ENCODE measurements around the gene STON2.

STON2 gene

GRCh38 chr14:81418057-81418790 is 18.1 kb upstream of the STON2 start:
- DNase-seq (ENCODE audit: low read depth), result no peak

DNA sequence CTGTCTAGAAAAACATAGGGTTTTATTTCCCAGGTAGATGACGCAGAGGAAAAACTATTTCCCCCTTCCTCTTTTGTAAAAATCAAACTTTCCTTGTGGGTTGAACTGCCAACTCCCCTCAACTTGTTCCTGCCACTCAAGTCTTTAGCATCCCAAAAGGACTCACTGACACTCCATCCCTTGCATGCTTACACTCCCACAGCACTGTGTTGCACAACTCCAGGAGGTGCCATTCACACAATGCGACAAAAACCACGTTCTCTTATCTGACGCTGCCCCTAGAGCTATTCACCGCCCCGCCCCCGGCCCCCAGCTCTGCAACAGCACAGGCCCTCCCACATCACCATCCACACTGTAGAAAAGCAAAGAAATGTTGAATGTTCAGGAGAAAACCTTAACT is 16.9 kb upstream of the STON2 start:
- DNase-seq (ENCODE audit: low read depth), result no peak

GRCh38 chr14:81416194-81416952 is 16.2 kb upstream of the STON2 start:
- DNase-seq (ENCODE audit: low read depth), result no peak

GRCh38 chr14:81415781-81416180 is 15.7 kb upstream of the STON2 start:
- no peak for DNase-seq (ENCODE audit: low read depth)

GRCh38 chr14:81414123-81414522 is 14.0 kb upstream of the STON2 start:
- DNase-seq (ENCODE audit: low read depth), result no peak

DNA sequence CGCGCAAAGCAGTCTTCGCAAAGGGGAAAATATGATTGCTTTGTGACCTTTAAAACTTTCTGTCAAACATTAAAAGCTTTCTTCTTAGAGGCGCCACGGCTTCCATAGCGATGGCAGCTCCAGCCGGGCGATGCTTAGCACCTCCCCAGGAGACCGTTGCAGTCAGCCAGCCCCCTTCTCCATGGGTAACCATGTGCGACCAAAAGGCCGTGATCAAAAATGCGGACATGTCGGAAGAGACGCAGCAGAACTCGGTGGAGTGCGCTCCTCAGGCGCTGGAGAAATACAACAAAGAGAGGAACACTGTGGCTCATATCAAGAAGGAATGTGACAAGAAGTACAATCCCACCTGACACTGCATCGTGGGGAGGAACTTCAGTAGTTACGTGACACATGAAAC is 12.7 kb upstream of the STON2 start:
- DNase-seq (ENCODE audit: low read depth), result no peak

GRCh38 chr14:81408595-81408994 is 8.5 kb upstream of the STON2 start:
- DNase-seq (ENCODE audit: low read depth), result no peak

- DNase-seq (ENCODE audit: low read depth), result no peak
These were observed 6.7 kb upstream of the STON2 start for GRCh38 chr14:81406863-81407262.

DNA sequence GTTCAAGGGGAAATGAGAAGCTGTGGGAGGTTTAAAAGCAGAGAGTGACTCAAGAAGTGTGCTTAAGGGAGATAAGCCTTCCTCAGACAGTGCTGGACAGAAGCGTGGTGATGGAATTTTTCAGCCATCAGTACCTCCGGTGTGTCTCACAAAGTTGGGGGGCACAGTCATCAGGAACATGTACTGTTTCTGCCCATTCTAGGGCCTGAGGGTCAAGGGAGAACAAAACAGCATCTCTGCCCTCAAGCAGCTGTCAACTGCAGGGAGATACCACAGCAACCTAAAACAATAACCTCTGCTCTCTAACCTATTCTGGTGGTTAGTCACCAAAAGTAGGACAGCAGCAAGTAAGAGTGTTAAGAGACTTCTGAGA is 2.0 kb upstream of the STON2 start:
- DNase-seq (ENCODE audit: low read depth), result no peak

- DNase-seq (ENCODE audit: low read depth), result no peak
These were observed 1.4 kb upstream of the STON2 start for GRCh38 chr14:81401420-81402122.

DNA sequence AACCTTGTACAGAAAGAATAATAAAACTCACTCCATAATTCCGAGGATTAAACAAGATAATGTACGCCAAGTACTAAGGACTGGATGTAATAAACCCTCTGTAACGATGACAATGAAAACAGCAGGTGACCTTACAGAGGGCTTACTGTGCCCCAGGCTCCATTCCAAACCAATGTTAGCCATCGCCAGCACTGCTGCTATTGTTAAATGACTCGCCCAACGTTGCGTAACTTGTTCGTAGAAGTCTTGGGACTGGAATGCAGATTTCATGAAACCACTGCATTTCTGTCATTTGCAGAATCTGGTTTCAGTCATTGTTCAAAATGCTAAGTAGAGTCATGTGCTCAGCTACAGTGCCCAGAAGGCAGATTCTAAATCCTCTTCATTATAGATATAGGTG is 728 bp upstream of the STON2 start:
- no peak for DNase-seq (ENCODE audit: low read depth)

DNA sequence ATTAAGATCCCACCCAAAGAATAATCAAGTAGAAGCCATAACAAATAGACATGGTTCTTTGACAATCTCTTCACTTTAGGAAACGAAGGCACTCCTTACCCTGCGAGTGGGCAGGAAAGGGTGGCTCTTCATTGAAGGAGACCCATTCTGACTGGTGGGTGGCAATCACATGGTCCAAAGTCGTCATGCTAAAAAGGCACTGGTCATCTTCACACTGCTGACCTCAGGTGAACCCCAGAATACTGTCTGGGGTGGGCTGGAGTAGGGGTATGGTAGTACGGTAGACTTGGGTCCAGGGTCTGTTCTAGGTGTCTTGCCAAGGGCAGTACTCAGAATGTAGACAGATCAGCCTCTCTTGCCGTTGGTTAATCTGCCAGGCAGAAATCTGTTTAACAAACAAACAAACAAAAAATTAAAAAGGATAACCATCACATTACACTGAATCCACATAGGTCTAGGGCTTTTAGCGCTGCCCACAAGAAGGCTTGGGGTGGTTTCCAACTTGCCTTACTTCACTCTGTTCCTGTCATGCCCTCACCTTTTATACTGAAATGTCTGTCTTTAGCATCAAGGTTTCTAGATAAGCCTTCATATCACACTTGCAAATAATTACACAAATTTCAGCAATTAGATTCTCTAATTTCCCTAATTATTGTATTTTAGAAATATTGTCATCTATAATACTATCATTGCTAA is 1.8 kb downstream of the STON2 start:
- DNase-seq (ENCODE audit: low read depth), result no peak

DNA sequence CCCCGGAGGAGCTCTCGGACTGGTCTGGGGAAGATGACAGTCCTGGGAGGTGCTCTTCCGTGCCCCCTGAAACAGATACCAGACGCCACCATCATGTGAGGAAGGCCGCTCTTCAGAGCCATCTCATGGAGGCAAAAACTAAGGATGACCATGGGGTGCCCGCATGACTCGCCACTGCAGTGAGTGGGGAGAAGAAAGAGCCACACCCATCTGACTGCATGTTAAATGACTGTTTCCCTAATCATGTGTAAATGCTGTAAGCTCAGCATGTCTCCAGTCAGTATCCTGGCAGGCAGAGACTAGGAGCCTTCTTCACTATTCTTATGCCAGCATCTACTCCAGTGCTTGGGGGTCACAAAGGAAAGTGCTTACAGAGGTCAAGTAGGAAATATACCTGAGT is 4.0 kb downstream of the STON2 start:
- no peak for DNase-seq (ENCODE audit: low read depth)

DNA sequence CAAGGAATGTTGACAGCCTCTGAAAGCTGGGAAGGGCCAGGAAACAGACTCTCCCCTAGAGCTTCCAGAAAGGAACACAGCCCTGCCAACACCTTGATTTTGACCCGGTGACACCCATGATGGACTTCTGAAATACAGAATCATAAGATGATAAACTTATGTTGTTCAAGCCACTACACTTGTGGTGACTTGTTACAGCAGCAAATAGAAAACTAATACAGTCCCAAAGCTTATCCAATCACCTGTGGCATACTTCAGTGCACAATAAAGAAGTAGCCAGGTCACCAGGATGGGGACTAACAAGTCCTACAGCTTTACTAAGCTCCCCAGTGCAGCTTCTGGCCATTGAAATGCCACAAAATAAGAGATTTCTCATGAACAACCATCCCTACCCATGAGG is 5.4 kb downstream of the STON2 start:
- no peak for DNase-seq (ENCODE audit: low read depth)

GRCh38 chr14:81392976-81393643 is 7.0 kb downstream of the STON2 start:
- no peak for DNase-seq (ENCODE audit: low read depth)

DNA sequence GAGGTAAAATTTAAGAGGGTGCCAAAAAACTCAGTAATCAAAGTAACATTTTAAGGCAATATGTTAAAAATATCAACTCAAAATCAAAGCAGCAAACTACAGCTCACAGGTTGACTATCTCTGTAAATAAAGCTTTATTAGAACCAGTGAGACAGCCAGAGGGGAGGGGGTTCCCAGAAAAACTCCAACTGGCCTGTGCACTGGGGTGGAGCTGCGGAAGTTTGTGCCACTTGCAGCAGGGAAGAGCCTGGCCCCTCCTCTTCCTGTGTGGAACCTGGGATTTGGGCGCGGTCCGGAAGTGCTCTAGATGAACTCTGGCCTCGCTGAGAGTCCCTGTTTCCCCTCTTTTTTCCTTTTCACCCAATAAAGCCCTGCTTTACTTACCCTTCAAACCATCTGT is 8.1 kb downstream of the STON2 start:
- DNase-seq (ENCODE audit: low read depth), result no peak

DNA sequence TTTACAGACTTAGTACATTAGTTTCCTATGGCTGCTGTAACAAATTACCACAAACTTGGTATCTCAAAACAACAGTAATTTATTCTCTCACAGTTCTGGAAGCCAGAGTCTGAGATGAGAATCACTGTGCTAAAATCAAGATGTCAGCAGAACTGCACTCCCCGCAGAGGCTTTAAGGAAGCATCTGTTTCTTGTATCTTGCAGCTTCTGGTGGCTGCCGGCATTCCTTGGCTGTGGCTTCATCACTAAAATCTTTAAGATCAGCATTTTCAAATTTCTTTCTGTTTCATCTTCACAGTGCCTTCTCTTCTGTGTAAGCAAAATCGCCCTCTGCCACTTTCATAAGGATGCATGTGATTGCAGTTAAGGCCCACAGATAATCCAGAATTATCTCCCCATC is 9.4 kb downstream of the STON2 start:
- DNase-seq (ENCODE audit: low read depth), result no peak

- DNase-seq (ENCODE audit: low read depth), result no peak
These were observed 11.8 kb downstream of the STON2 start for GRCh38 chr14:81388336-81388735.

- DNase-seq (ENCODE audit: low read depth), result no peak
These were observed 13.8 kb downstream of the STON2 start for GRCh38 chr14:81386290-81386745.

DNA sequence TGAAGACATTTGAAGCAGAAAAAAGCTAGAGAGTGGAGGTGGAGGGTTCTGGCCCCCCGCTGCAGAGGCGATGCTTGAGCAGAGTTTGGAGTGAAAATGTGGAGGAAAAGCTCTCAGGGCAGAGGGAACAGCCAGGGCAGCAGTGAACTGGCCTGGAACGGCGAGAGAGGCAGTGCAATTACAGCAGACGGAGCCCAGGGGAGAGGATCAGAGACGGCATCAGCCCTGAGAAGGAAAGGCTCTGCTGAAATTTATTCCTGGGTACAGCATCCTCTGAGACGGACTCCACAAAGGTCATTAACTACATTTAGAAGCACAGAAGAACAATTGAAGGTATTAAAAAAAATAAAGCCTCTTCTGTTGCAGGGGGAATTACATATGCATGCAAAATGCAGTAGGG is 14.2 kb downstream of the STON2 start:
- no peak for DNase-seq (ENCODE audit: low read depth)

- no peak for DNase-seq (ENCODE audit: low read depth)
These were observed 14.7 kb downstream of the STON2 start for GRCh38 chr14:81385419-81385818.

- no peak for DNase-seq (ENCODE audit: low read depth)
These were observed 15.2 kb downstream of the STON2 start for GRCh38 chr14:81384900-81385299.

Data from activated T-helper 1 cell treated with Interleukin-2 at 50 U/mL for 16 hours (primary cell).